SK-N-SH treated with all-trans-retinoic acid at 6 μM for 48 hours (cell line): Measurements from ENCODE around the gene FHIT.

Source experiments
- ARNTL ChIP-seq: fragments of 450-650 bp; formaldehyde crosslinking; IDR thresholded peaks from 2 replicates; pipeline ENCODE4 v1.5.0; 2020; ENCODE audit warnings: low read depth, mild to moderate bottlenecking, moderate library complexity, borderline replicate concordance
- CSDC2 ChIP-seq: fragments of 250-450 bp; sonication (Bioruptor Pico); IDR thresholded peaks from 2 replicates; pipeline ENCODE4 v1.5.0; 2020; ENCODE audit warnings: mild to moderate bottlenecking, moderate library complexity
- GLIS3 ChIP-seq: fragments of 250-450 bp; sonication (Bioruptor Pico); IDR thresholded peaks from 2 replicates; pipeline ENCODE4 v1.5.0; 2020; ENCODE audit warnings: mild to moderate bottlenecking, moderate library complexity
- ISL1 ChIP-seq: fragments of 250-450 bp; sonication (Bioruptor Pico); IDR thresholded peaks from 2 replicates; pipeline ENCODE4 v2.1.2; 2022; ENCODE audit warnings: mild to moderate bottlenecking, moderate library complexity
- RARB ChIP-seq: fragments of 250-450 bp; sonication (Bioruptor Pico); IDR thresholded peaks from 2 replicates; pipeline ENCODE4 v1.8.0; 2021; ENCODE audit warnings: mild to moderate bottlenecking, moderate library complexity
- SNAI2 ChIP-seq: fragments of 250-450 bp; sonication (Bioruptor Pico); IDR thresholded peaks from 2 replicates; pipeline ENCODE4 v1.5.0; 2020; ENCODE audit warnings: mild to moderate bottlenecking, moderate library complexity
- ZFP30 ChIP-seq: fragments of 450-650 bp; formaldehyde crosslinking; IDR thresholded peaks from 2 replicates; pipeline ENCODE4 v1.5.0; 2022; ENCODE audit warnings: mild to moderate bottlenecking, moderate library complexity
- ZNF565 ChIP-seq: fragments of 450-650 bp; formaldehyde crosslinking; conservative IDR thresholded peaks from 2 replicates; pipeline ENCODE4 v1.5.0; 2020; ENCODE audit warnings: low read depth, mild to moderate bottlenecking, moderate library complexity
- ZNF70 ChIP-seq: fragments of 450-650 bp; formaldehyde crosslinking; IDR thresholded peaks from 2 replicates; pipeline ENCODE4 v1.5.0; 2020; ENCODE audit warnings: mild to moderate bottlenecking, moderate library complexity
- TF ChIP-seq, protein P1 (sequence below): fragments of 250-450 bp; sonication (Bioruptor Pico); IDR thresholded peaks from 2 replicates; pipeline ENCODE4 v1.8.0; 2021; ENCODE audit warnings: low read depth, mild to moderate bottlenecking, moderate library complexity, borderline replicate concordance
- TF ChIP-seq, protein P2 (sequence below): fragments of 250-450 bp; sonication (Bioruptor Pico); IDR thresholded peaks from 2 replicates; pipeline ENCODE4 v1.5.1; 2020; ENCODE audit warnings: low read depth, mild to moderate bottlenecking, moderate library complexity
- TF ChIP-seq, protein P3 (sequence below): fragments of 250-450 bp; sonication (Bioruptor Pico); IDR thresholded peaks from 2 replicates; pipeline ENCODE4 v1.8.0; 2020; ENCODE audit warnings: mild to moderate bottlenecking, moderate library complexity, borderline replicate concordance
- TF ChIP-seq, protein P4 (sequence below): fragments of 250-450 bp; sonication (Bioruptor Pico); IDR thresholded peaks from 2 replicates; pipeline ENCODE4 v1.5.1; 2021; ENCODE audit warnings: mild to moderate bottlenecking, moderate library complexity

DNA sequence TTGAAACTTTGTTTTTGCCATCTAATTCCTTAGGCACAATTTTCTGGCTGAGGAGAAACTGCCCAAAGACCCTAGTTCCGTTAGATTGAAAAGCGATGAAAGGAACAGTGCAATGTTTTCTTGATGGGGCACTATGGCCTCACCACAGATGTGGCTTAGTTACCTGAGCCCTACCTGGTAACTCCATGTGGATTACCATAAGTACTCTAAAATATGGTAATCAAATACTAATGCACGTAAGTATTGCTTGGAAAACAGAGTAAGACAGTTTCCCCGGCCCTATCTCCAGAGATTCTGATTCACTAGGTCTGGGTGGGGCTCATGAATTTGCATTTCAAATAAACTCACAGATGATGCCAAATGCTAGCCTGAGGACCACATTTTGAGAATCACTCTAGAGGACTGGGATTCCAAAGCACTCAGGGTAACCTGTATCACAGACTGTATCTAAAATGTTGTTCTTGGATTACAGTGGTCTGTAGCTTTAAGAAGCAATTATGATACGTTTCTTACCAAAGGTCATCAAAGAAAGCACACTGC, 806.3 kb downstream of the FHIT start:
- TF ChIP-seq RARB (CRISPR knock-in tag) (no peak), ARNTL (no peak), ISL1 (CRISPR knock-in tag) (no peak), SNAI2 (CRISPR knock-in tag) (no peak), CSDC2 (CRISPR knock-in tag) (no peak), GLIS3 (no peak), ZNF565 (CRISPR knock-in tag) (no peak), ZNF70 (CRISPR knock-in tag) (no peak), ZFP30 (CRISPR knock-in tag) (no peak)
- TF ChIP-seq, protein P1, sequence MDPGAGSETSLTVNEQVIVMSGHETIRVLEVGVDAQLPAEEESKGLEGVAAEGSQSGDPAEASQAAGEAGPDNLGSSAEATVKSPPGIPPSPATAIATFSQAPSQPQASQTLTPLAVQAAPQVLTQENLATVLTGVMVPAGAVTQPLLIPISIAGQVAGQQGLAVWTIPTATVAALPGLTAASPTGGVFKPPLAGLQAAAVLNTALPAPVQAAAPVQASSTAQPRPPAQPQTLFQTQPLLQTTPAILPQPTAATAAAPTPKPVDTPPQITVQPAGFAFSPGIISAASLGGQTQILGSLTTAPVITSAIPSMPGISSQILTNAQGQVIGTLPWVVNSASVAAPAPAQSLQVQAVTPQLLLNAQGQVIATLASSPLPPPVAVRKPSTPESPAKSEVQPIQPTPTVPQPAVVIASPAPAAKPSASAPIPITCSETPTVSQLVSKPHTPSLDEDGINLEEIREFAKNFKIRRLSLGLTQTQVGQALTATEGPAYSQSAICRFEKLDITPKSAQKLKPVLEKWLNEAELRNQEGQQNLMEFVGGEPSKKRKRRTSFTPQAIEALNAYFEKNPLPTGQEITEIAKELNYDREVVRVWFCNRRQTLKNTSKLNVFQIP (CRISPR knock-in tag): no peak
- TF ChIP-seq, protein P2, sequence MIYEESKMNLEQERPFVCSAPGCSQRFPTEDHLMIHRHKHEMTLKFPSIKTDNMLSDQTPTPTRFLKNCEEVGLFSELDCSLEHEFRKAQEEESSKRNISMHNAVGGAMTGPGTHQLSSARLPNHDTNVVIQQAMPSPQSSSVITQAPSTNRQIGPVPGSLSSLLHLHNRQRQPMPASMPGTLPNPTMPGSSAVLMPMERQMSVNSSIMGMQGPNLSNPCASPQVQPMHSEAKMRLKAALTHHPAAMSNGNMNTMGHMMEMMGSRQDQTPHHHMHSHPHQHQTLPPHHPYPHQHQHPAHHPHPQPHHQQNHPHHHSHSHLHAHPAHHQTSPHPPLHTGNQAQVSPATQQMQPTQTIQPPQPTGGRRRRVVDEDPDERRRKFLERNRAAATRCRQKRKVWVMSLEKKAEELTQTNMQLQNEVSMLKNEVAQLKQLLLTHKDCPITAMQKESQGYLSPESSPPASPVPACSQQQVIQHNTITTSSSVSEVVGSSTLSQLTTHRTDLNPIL (CRISPR knock-in tag): no peak
- TF ChIP-seq, protein P3, sequence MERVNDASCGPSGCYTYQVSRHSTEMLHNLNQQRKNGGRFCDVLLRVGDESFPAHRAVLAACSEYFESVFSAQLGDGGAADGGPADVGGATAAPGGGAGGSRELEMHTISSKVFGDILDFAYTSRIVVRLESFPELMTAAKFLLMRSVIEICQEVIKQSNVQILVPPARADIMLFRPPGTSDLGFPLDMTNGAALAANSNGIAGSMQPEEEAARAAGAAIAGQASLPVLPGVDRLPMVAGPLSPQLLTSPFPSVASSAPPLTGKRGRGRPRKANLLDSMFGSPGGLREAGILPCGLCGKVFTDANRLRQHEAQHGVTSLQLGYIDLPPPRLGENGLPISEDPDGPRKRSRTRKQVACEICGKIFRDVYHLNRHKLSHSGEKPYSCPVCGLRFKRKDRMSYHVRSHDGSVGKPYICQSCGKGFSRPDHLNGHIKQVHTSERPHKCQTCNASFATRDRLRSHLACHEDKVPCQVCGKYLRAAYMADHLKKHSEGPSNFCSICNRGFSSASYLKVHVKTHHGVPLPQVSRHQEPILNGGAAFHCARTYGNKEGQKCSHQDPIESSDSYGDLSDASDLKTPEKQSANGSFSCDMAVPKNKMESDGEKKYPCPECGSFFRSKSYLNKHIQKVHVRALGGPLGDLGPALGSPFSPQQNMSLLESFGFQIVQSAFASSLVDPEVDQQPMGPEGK (CRISPR knock-in tag): no peak
- TF ChIP-seq, protein P4, sequence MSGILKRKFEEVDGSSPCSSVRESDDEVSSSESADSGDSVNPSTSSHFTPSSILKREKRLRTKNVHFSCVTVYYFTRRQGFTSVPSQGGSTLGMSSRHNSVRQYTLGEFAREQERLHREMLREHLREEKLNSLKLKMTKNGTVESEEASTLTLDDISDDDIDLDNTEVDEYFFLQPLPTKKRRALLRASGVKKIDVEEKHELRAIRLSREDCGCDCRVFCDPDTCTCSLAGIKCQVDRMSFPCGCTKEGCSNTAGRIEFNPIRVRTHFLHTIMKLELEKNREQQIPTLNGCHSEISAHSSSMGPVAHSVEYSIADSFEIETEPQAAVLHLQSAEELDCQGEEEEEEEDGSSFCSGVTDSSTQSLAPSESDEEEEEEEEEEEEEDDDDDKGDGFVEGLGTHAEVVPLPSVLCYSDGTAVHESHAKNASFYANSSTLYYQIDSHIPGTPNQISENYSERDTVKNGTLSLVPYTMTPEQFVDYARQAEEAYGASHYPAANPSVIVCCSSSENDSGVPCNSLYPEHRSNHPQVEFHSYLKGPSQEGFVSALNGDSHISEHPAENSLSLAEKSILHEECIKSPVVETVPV (CRISPR knock-in tag): no peak
